Coronary artery (tissue), 2 donors: Measurements from ENCODE around the gene SLC7A14.

Source experiments
- DNase-seq: peaks from one replicate; pipeline ENCODE4 v3.0.0-alpha.2; 2017; ENCODE audit warnings: low spot score
- H3K27ac ChIP-seq, 2 donors: fragments of 200-600 bp; sonication (generic); one replicate each; pipeline ENCODE4 v1.5.1; 2016 to 2019
- H3K4me3 ChIP-seq: fragments of 200-600 bp; sonication (generic); 2 replicates; pipeline ENCODE4 v1.5.1; 2016; ENCODE audit warnings: mild to moderate bottlenecking, moderate library complexity
- TF ChIP-seq, protein P1 (sequence below): fragments of 200-600 bp; sonication (generic); IDR thresholded peaks from one replicate; pipeline ENCODE4 v1.5.1; 2019; ENCODE audit warnings: antibody characterized with exemption

Gene SLC7A14

GRCh38 chr3:170585937-170586310 is at the start of gene SLC7A14:
Gene SLC7A14 (minus strand): TSS chr3:170586075. CDS start chr3:170526936, 59,139 bp downstream.
- Histone ChIP-seq H3K4me3 (peak within 1 kb of the TSS; percentile 54), H3K27ac (no peak within 1 kb of the TSS)
- TF ChIP-seq, protein P1, sequence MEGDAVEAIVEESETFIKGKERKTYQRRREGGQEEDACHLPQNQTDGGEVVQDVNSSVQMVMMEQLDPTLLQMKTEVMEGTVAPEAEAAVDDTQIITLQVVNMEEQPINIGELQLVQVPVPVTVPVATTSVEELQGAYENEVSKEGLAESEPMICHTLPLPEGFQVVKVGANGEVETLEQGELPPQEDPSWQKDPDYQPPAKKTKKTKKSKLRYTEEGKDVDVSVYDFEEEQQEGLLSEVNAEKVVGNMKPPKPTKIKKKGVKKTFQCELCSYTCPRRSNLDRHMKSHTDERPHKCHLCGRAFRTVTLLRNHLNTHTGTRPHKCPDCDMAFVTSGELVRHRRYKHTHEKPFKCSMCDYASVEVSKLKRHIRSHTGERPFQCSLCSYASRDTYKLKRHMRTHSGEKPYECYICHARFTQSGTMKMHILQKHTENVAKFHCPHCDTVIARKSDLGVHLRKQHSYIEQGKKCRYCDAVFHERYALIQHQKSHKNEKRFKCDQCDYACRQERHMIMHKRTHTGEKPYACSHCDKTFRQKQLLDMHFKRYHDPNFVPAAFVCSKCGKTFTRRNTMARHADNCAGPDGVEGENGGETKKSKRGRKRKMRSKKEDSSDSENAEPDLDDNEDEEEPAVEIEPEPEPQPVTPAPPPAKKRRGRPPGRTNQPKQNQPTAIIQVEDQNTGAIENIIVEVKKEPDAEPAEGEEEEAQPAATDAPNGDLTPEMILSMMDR: no peak
- no peak for DNase-seq

- Histone ChIP-seq H3K4me3 (no peak overlapping the region), H3K27ac (no peak overlapping the region)
- TF ChIP-seq, protein P1: no peak
- no peak for DNase-seq
These were observed 49.5 kb upstream of the SLC7A14 start for GRCh38 chr3:170635385-170635735.

DNA sequence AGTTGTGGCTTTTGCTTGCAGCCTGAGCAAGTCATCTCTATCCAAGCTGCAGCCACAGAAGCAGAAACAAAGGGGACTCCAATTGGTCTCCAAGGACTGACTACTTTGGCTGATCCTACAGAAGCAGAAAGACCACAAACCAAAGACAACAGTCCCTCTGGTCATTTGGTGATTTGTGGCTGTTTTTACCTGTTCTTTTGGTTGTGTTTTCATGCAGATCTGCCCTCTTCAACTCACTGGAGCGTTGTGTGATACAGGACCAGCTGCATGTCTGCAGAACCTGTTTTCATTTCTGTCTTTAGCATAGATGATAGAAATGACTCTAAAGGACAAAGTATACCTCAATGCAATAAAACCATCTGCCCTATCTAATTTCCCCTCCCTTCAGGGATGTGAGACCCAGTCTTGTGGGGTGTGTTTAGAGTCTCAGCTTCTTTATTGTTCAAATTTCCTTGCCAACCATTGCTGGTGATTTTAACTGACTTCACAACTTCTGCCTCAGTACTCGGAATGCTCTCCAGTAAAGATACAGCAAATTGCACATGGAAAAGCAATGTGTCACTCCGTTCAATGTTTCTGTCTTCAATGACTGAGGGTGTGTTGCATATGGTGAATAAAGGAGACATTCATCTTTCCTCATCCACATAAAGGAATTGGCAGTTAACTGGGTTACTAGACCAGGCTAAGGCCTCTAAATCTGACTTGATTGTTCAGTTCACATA is 48.9 kb upstream of the SLC7A14 start:
- no peak for DNase-seq
- TF ChIP-seq, protein P1: no peak
- Histone ChIP-seq H3K27ac (no peak overlapping the region), H3K4me3 (no peak overlapping the region)

- no peak overlapping the region for H3K4me3 ChIP-seq
- TF ChIP-seq, protein P1: no peak
- no peak overlapping the region for H3K27ac ChIP-seq
- DNase-seq: no peak
These were observed 47.7 kb upstream of the SLC7A14 start for GRCh38 chr3:170633573-170633972.

GRCh38 chr3:170632780-170633179 is 46.9 kb upstream of the SLC7A14 start:
- no peak overlapping the region for H3K4me3 ChIP-seq
- TF ChIP-seq, protein P1: no peak
- no peak for DNase-seq
- no peak overlapping the region for H3K27ac ChIP-seq

- DNase-seq: no peak
- Histone ChIP-seq H3K27ac (no peak overlapping the region), H3K4me3 (no peak overlapping the region)
- TF ChIP-seq, protein P1: no peak
These were observed 46.0 kb upstream of the SLC7A14 start for GRCh38 chr3:170631755-170632488.

DNA sequence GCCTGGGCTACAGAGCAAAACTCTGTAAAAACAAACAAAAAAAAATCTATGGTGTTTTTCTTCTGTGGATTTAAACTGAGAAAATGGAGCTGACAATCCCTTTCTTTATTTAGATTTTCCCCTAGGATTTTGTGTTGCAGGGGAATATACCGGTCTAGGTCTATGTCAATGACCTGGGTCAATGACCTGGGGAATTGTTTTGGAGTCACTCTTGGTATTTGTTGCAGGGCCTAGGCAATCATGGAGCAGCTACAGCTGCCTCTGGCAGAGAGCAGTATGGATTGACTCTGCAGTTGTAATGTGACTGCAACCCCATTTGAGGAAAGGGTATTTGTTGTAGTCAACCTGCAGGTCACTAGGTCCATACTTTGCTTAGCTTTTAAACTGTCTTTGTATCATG is 37.6 kb upstream of the SLC7A14 start:
- no peak for DNase-seq
- TF ChIP-seq, protein P1: no peak
- no peak overlapping the region for H3K4me3 ChIP-seq
- H3K27ac ChIP-seq: no peak overlapping the region
